DOHH2 (cell line): ENCODE measurements around the gene MCF2L2.

Experiments
- H3F3A ChIP-seq: fragments of 200-600 bp; sonication (generic), shearing (Covaris generic); 2 replicates; pipeline ENCODE4 v1.6.0; 2016; ENCODE audit warnings: antibody characterized with exemption, mild to moderate bottlenecking; ENCODE audit not compliant: control insufficient read depth, insufficient read depth
- H3K27ac ChIP-seq: fragments of 200-600 bp; sonication (generic); 2 replicates; pipeline ENCODE4 v1.5.1; 2014; ENCODE audit warnings: low read depth, mild to moderate bottlenecking, low read length, moderate library complexity
- H3K27me3 ChIP-seq: fragments of 200-600 bp; sonication (generic); 2 replicates; pipeline ENCODE4 v1.6.1; 2014; ENCODE audit warnings: mild to moderate bottlenecking, low read length, mixed read lengths; ENCODE audit not compliant: control insufficient read depth
- H3K36me3 ChIP-seq: fragments of 200-600 bp; sonication (generic); 2 replicates; pipeline ENCODE4 v1.6.1; 2014; ENCODE audit warnings: mild to moderate bottlenecking, low read length, moderate library complexity, mixed read lengths; ENCODE audit not compliant: control insufficient read depth
- H3K4me1 ChIP-seq: fragments of 200-600 bp; sonication (generic); 2 replicates; pipeline ENCODE4 v1.6.1; 2014; ENCODE audit warnings: mild to moderate bottlenecking, low read length, mixed read lengths; ENCODE audit not compliant: control insufficient read depth
- H3K4me2 ChIP-seq: fragments of 200-600 bp; sonication (generic); 2 replicates; pipeline ENCODE4 v1.6.0; 2014; ENCODE audit warnings: mild to moderate bottlenecking, low read length, moderate library complexity
- H3K4me3 ChIP-seq: fragments of 200-600 bp; sonication (generic); 2 replicates; pipeline ENCODE4 v1.5.1; 2014; ENCODE audit warnings: mild to moderate bottlenecking, low read length, mixed read lengths
- H3K79me2 ChIP-seq: fragments of 200-600 bp; sonication (generic); 2 replicates; pipeline ENCODE4 v1.6.1; 2014; ENCODE audit warnings: mild to moderate bottlenecking, low read length, mixed read lengths; ENCODE audit not compliant: control insufficient read depth
- H3K9me2 ChIP-seq: fragments of 200-600 bp; sonication (generic); replicated peaks from 2 replicates; pipeline ENCODE4 v1.6.1; 2014; ENCODE audit warnings: mild to moderate bottlenecking, low read length, mixed read lengths; ENCODE audit not compliant: control insufficient read depth
- H3K9me3 ChIP-seq: fragments of 200-600 bp; sonication (generic); 2 replicates; pipeline ENCODE4 v1.6.1; 2014; ENCODE audit warnings: antibody characterized with exemption, low read length, mixed read lengths; ENCODE audit not compliant: control insufficient read depth, insufficient read depth
- H4K20me1 ChIP-seq: fragments of 200-600 bp; sonication (generic); 2 replicates; pipeline ENCODE4 v1.6.0; 2014; ENCODE audit warnings: low read depth, mild to moderate bottlenecking, antibody characterized with exemption, low read length, moderate library complexity; ENCODE audit not compliant: control insufficient read depth, insufficient read depth
- EZH2phosphoT487 ChIP-seq: fragments of 200-600 bp; sonication (generic); IDR thresholded peaks from 2 replicates; pipeline ENCODE4 v1.6.1; 2017; ENCODE audit warnings: borderline replicate concordance, mild to moderate bottlenecking, antibody characterized with exemption, low read length, moderate library complexity, mixed read lengths
- TF ChIP-seq, protein P1 (sequence below): fragments of 200-600 bp; sonication (generic); IDR thresholded peaks from one replicate; pipeline ENCODE4 v1.5.1; 2014; ENCODE audit warnings: antibody characterized with exemption, mild to moderate bottlenecking, low read depth, low read length; ENCODE audit not compliant: poor library complexity, severe bottlenecking

MCF2L2 gene

DNA sequence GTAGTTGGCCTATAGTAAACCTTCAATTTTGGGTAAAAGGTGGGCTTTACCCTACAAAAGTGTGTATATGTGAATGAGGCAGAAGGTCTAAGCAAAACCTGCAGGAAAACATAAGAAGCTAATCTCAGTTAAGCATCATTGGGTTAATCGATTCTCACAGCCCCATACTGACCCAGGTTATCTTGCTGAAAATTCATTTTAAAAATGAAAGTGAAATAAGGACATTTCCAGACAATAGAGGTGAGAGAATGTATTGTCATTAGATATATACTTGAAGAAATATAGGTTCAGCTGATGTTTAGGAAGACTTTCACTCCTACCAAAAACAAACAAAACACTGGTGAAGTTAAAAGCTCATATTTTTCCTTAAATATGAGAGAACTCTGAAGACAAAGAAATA lies 85.6 kb downstream of the MCF2L2 start:
- Histone ChIP-seq H3K9me3 (no peaks in the 10 kb centered on the region), H3F3A (no peaks in the 10 kb centered on the region), H4K20me1 (no peaks in the 10 kb centered on the region), H3K36me3 (no peaks in the 10 kb centered on the region), H3K79me2 (no peaks in the 10 kb centered on the region), H3K4me3 (no peak overlapping the region), H3K27me3 (no peaks in the 10 kb centered on the region), H3K4me2 (no peak overlapping the region), H3K27ac (no peak overlapping the region), H3K4me1 (no peaks in the 10 kb centered on the region), H3K9me2 (no peaks in the 10 kb centered on the region)
- no peak for TF ChIP-seq EZH2phosphoT487
- TF ChIP-seq, protein P1, sequence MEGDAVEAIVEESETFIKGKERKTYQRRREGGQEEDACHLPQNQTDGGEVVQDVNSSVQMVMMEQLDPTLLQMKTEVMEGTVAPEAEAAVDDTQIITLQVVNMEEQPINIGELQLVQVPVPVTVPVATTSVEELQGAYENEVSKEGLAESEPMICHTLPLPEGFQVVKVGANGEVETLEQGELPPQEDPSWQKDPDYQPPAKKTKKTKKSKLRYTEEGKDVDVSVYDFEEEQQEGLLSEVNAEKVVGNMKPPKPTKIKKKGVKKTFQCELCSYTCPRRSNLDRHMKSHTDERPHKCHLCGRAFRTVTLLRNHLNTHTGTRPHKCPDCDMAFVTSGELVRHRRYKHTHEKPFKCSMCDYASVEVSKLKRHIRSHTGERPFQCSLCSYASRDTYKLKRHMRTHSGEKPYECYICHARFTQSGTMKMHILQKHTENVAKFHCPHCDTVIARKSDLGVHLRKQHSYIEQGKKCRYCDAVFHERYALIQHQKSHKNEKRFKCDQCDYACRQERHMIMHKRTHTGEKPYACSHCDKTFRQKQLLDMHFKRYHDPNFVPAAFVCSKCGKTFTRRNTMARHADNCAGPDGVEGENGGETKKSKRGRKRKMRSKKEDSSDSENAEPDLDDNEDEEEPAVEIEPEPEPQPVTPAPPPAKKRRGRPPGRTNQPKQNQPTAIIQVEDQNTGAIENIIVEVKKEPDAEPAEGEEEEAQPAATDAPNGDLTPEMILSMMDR = no peak

DNA sequence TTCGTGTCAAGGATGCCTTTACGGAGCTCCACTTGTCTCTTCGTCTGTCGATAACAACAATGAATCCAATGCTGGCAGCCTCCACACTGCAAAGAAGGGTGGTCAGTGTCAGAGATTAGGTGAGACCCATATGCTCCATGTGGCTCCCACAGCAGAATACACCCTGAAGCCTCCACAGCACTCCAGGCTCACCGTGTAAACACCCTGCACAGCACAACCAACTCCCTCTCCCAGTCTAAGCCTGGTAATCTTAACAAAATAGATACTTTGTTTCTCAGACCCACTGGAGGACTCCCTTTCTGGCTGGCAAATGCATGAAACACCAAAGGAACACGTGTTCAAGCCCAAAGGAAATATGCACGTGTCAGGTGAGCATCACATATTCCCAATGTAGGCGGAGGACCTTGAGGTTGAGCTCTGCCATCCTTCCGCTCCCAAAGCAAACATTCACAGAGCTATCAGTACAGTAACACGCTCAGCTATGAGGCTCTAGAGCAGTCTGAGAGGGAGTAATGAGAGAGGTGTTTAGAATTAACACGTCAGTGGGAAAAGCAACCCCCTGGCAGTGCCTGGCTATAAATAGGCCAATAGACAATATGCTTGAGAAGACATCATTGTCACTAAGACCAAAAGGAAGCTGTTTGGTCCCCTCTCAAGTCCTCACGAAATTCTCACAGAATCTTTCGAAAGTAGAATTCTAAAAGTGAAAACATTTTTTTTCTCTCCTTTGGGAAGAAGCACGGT lies 86.7 kb downstream of the MCF2L2 start:
- H3K27me3 ChIP-seq = no peaks in the 10 kb centered on the region
- H3K27ac ChIP-seq = no peak overlapping the region
- no peaks in the 10 kb centered on the region for H3F3A ChIP-seq
- no peaks in the 10 kb centered on the region for H3K79me2 ChIP-seq
- H3K4me2 ChIP-seq = no peak overlapping the region
- TF ChIP-seq, protein P1 = no peak
- no peak for TF ChIP-seq EZH2phosphoT487
- H3K9me3 ChIP-seq = no peaks in the 10 kb centered on the region
- H3K36me3 ChIP-seq = no peaks in the 10 kb centered on the region
- no peak overlapping the region for H3K4me3 ChIP-seq
- no peaks in the 10 kb centered on the region for H3K9me2 ChIP-seq
- no peaks in the 10 kb centered on the region for H4K20me1 ChIP-seq
- H3K4me1 ChIP-seq = no peaks in the 10 kb centered on the region

DNA sequence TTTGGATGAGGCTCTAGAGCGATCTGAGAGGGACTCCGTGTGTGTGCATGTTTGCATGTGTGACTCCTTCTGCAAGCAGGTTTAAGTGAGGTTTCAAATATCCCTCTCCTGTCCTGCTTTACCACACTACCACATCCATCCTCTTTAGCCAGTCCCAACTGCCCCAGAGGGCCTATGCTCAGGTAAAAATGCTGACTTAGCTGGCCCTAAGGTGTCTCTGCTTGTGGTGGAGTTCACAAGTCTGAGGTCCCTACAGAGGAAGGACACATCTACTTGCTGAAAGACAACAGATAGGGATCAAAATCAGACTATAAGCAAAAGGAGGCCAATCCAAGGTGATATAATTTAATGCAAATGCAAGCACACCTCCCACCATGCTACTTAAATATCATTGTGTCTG lies 88.2 kb downstream of the MCF2L2 start:
- Histone ChIP-seq H3K27ac (no peak overlapping the region), H3K36me3 (no peaks in the 10 kb centered on the region), H3K4me3 (no peak overlapping the region)

More for the DNA sequence above, 88.2 kb downstream of the MCF2L2 start:
- Histone ChIP-seq H3F3A (no peaks in the 10 kb centered on the region), H4K20me1 (no peaks in the 10 kb centered on the region), H3K27me3 (no peaks in the 10 kb centered on the region), H3K4me1 (no peaks in the 10 kb centered on the region), H3K9me3 (no peaks in the 10 kb centered on the region), H3K79me2 (no peaks in the 10 kb centered on the region), H3K4me2 (no peak overlapping the region), H3K9me2 (no peaks in the 10 kb centered on the region)
- TF ChIP-seq EZH2phosphoT487 = no peak
- TF ChIP-seq, protein P1 = no peak
